Measurements from ENCODE around the gene HMGN4.

Gene HMGN4

DNA sequence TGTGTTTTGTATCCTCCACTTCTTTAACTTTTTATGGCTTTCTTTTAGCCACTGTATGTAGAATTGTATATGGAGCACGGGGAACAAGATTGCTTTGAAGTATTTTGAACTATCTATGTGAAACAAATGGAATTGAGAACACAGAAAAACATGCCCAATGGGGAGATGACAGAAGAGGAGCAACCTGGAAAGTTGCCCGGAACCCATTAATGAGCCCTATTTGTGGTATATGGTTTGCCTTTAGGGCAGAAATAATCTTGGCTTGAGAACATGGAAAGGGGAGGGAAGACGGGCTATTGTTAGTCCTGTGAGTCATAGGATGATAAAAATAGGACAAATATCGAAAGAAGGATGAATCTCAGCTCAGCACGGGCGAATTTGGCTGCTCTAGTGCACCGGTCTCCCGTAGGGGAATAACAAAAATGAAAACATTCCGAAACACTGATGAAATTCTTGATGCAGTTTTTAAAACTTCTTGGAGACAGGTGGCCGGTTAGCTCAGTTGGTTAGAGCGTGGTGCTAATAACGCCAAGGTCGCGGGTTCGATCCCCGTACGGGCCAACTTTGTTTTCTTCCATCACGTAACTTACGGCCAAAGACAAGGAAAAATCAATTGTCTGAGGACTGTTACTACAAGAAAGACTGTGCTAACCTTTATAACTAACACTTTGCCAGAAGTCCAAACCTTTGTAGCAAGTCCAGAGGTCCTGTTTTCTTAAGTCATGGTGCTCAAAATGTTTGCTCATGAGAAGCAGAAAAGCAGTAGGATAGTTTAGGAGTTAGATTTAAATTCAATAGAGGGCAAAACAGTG is 15.7 kb downstream of the HMGN4 start:
- DNase-seq = peak; percentile 53

DNA sequence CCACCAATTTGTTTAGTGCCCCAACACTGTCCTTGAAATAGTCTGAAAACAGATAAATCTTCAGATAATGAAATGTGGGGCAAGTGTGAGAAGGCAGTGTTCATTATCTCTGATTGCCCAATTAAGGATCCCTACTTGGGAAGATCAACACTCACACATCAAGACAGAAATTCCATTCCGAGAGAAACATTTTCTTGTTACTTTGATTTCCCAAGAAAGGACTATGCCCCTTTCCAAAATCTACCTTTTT is 16.2 kb downstream of the HMGN4 start:
- no peak for DNase-seq

DNA sequence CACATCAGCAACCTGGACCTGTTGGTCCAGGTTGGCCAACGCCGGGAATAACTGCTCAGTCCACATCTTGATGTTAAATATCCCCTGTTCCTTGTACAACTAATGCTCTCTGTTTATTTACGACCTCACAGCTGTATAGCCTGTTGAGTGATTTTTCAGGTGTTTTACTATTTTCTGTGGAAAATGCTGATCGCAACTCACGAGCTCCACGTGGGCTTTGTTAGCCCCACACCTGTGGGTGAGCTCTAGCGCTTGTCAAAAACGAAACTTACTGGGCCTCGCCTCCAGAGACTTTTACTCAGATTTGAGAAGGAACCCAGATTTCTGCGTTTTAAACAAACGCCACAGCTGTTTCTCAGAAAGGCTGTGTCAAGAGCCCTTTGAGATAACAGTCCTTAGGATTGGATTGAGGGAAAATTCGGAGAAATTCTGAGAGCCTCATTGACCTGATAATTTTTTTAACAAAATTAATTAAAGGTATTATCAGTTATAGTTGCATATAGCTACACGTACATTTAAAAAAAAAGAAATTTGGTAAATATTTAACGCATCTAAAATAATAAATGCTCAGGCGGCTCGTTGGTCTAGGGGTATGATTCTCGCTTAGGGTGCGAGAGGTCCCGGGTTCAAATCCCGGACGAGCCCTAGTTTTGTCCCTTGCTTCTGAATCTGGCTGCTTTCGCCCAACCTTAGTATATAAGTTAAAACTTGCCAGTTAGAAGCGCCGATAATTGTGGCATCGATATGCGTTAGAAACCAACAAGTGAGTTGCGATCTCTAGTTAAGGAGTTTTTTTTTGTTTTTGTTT is 16.7 kb downstream of the HMGN4 start:
- DNase-seq = no peak

DNA sequence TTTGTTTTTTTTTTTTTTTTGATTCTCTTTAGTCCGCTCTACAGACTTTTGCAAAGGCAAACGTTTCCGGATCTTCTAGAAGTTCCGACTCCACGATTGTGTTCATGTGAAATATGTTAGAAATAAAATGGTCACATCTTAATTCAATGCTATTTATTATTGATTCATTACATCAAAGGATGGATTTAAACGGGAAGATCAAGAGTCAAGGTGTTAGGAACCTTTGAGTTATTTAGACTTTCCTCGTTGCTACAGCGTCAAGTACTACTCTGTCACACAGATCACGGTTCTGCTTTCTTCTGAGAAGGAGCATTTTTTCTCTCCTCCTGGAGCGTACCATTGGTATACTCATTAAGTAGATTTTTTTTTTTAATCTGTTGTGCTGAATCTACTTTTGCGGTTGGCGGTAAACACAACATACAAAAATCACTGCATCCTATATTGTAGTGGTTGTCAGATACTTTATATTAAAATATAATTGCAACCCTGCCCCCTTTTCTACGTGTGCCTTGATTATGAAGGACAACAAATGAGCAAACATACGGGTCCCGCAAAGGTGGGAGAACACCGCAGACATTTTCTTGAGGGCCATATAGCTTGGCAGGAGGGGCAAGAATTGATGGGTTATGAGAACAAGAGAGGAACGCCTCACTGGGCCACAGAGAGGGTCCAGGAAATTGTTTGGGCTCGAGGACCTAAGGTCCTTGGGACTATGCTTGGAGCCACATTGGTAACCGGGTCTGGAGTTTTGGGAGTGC is 17.5 kb downstream of the HMGN4 start:
- DNase-seq = no peak

DNA sequence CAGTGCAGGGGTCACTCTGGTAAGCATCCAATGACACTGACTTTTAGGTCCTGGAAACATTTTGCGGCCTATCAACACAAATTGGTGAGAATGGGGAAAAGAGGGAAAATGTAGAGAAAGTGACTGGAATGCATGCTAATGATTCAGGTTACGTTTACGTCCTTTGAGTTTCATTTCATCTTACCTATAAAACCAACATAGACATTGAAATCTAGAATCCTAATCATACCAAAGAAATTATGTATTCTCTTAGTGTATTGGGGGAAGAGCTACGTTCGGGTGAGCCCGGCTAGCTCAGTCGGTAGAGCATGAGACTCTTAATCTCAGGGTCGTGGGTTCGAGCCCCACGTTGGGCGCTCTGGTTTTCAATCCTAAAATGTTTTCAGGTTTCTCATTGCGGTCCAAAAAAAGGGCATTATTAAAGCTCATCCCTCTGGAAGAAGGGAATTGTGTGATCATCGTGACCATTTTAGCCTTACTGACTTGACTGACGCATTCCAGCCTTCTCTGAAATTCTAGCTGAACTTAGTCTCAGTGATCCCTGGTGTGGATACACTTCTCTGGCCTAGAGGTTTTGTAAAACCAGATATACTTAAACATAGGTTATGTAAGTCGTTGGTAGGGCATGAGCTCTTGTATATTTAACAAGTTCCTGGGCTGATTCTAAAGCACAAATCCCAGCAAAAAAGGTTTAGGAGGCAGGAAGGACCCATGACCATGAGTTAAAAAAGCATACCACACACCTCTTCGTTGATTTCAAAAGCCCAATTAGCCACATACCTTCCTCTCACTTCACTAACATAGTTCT is 18.3 kb downstream of the HMGN4 start:
- no peak for DNase-seq

DNA sequence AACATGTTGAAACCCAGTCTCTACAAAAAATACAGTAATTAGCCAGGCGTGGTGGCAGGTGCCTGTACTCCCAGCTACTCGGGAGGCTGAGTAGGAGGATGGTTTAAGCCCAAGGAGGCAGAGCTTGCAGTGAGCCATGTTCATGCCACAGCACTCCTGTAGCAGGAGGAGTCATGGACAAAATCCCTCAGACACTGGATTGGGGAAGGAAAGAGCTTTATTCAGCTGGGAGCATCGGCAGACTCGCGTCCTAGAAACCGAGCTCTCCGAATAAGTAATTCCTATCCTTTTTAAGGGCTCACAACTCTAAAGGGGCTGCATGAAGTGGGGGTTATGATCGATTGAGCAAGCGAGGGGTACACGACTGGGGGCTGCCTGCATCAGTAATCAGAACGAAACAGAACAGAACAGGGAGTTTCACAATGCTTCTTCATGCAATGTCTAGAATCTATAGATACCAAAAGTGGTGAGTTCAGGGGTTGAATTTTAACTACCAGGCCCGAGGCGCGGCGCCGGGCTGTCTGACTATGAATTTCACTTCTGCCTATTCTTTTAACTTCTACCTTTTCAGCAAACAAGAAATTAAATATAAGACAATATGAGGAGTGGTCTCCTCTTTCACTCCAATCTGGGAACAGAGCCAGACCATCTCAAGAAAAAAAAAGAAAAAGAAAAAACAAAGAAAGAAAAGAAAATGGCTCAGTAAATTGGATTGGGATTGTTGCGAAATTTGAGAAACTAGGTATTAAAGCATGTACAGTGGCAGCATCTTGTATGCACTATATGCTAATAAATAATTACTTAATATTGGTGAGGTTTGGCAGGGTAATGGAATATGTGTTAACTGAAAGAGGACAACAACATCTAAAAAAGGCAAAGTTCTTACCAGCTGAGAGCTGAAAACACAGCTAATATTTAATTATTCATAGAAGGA is 23.6 kb downstream of the HMGN4 start:
- no peak for DNase-seq

DNA sequence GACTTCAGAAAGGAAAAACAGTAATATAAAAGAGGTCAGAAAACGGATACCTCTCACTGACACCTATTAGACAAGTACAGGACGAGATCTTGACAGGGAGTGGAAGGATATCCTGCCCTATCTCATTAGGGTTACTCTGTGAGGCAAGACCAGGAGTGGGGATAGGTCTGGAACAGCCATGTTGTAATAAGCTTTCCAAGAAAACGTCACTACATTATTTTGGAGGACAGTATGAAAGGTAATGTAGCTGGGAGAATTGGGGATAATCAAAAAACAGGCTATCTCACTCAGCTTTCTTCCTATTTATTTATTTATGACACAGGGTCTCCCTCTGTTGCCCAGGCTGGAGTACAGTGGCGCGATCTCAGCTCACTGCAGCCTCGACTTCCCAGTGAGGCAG is 25.3 kb downstream of the HMGN4 start:
- DNase-seq = no peak

DNA sequence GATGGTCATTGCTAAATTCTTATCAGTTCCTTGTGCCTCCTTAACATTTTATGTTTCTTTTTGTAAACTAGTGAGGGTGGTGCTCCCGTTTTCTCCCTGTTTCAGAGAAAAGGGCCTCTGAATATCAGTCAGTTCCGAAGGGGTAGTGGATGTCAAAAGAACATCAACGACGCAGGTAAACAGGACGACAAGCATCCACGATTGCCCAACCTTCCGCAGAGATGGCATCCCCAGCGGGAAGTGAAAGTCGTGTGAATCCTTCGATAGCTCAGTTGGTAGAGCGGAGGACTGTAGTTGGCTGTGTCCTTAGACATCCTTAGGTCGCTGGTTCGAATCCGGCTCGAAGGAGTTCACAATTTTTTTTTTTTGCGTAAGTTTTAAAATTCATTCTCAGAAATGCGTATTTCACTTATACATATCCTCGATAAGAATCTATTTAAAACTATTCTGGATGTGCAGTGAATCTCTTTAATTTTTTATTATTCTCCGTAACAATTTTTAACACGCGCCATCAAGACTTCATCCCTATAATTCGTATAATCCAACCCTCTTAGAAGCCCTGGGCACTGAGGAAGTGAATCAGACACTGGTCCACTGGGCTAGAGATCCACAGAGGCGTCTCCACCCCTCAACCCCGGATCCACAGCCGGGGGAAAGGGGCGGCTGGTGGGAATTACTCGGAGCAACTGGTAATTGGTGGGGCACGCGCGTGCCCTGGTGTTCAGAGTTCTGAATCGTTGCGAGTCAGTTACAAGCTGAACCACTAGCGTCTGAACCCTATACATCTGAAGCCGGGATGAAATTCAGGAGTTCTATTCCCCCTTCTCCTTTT is 30.7 kb downstream of the HMGN4 start:
- DNase-seq = peak; percentile 37

DNA sequence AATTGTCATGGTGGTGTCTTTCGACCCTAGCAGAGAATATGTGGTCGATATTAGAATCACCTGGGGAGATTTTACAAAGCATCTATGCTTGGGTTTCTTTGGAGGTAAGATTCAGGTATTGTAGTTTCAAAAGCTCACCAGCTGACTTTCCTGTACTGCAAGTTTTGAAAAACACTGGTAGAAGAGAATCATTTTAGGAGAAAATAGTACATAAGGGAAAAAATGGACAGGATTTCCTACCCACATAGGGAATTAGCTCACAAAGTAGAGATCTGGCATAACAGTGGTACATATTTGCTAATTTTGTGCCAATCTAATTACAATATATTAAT is 31.2 kb downstream of the HMGN4 start:
- DNase-seq = no peak

DNA sequence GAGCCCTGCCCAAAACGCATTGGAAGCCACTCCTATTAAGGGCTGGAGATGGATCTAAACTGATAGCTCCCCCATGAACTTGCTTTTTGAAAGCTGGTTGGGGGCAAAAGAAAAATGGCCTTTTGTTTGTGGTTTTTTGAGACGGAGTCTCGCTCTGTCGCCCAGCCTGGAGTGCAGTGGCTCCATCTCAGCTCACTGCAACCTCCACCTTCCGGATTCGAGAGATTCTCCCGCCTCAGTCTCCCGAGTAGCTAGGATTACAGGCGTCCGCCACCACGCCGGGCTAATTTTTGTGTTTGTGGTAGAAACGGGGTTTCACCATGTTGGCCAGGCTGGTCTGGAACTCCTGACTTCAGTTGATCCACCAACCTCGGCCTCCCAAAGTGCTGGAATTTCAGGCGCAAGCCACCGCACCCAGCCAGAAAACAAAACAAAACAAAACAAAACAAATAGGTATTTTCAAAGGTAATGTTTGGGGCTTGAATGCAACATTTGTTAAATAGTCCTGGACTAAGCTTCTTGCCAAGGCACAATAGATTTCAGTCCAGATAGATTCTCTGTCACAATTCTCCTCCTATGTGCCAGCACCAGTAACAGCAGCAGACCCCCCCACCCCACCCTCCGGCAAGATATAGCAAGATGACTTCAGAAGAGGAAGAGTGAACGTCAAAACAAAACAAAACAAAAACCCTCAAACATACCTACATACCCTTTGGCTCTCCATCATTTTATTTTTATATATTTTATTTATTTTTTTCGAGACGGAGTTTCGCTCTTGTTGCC is 32.1 kb downstream of the HMGN4 start:
- DNase-seq = no peak

DNA sequence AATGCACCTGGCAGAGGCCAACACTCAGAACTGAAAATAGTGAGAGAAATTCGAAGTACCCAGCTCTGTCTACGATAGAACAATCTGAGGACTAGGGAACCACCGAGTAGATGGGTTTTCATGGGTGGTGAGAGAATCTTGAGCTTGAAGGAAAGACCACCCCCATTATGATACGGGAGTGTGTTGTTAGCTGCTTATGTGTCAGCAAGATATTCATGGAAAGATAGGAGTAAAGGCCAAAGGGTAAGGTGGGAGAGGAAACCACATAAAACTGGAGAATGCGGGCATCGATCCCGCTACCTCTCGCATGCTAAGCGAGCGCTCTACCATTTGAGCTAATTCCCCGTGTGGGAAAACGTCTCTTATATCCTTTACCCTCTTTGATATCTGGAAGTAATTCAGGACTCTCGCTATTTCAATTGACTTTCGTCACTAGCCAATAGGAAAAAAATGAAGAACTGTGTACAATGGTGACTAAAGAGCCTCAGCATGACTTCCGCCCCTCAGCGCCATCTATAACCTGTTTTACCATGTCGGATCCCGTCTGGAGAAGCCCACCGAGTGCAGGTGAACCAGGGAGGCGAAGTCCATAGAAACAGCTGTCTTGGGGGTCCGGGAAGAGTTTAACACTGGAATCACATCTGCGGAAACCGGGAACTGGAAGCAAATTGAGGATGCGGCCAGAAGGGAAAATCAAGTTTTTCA is 33.6 kb downstream of the HMGN4 start:
- DNase-seq = no peak

DNA sequence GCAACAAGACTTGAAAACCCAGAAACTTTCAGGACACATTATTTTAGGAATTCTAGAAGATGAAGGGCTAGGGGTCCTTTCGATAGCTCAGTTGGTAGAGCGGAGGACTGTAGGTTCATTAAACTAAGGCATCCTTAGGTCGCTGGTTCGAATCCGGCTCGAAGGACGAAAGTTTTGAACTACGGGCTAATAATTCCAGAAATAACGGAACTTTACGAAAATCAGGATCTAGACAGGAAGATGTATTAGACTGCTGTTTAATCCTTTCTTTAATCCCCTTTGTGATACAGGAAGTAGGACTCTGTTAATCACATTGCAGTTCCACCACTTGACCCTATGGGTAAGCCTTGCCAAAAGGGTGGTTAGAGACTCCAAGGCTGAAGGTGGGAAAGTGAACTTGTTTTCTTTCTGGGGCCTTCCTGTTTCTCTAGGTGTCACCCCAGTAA is 37.4 kb downstream of the HMGN4 start:
- DNase-seq = no peak

DNA sequence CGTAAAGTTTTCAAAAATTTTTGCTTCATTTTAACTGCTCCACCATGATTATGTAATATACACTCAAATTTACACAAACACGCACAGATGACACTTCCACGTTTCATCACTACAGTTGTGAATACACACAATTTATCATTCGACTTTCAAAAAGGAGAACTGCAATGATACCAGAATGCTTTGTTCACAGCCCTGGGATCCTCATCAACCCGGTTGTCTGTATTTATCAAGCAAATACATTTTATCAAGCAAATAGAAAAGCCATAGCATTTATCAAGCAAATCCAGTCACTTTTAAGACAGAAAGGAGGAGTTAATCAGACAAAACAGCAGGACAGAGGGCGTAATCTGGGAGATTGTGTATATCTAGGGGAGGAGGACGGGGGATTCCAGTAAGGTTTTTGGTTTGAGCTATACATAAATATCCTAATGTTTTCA is 38.3 kb downstream of the HMGN4 start:
- no peak for DNase-seq

DNA sequence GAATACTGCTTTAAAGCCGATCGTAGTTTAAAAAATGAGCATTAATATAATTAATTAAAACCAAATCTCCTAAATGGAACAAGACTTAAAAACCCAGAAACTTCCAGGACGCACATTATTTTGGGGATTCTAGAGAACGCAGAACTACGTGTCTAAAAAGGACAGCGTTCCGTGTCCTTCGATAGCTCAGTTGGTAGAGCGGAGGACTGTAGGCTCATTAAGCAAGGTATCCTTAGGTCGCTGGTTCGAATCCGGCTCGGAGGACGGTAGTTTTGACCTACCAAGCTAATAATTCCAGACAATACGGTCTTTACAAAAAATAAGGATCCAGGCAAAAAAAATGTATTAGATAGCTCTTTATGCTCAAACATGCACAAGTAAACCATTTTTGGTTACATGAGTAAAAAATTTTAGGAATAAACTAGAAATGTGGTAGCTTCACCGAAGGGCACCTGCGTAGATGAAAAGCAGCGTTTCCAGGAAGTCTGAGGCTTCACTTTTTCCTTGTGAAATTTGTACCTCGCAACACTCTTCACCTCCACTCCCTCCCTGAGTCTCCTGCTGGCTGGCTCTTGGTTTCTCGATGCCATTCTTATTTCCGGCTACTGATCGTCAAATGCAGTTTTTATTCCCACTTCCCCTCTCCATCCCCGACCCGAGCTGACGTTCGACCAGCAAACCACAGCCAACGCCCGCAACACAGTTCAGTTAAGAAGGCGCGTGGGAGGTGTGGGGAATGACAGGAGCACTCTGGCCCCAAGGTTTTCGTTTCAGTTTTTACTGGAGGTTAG is 39.0 kb downstream of the HMGN4 start:
- no peak for DNase-seq

DNA sequence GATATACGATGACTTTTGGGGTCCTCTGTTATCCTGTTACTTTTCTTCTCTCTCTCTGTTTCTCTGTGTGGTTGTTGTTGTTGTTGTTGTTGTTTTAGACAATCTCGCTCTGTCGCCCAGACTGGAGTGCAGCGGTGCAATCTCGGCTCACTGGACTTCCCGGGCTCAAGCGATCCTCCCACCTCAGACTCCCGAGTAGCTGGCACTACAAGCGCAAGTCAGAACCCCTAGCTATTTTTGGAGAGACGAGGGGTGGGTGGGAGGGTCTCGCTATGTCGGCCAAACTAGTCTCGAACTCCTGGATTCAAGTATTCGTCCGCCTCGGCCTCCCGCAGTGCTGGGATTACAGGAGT is 39.5 kb downstream of the HMGN4 start:
- no peak for DNase-seq

DNA sequence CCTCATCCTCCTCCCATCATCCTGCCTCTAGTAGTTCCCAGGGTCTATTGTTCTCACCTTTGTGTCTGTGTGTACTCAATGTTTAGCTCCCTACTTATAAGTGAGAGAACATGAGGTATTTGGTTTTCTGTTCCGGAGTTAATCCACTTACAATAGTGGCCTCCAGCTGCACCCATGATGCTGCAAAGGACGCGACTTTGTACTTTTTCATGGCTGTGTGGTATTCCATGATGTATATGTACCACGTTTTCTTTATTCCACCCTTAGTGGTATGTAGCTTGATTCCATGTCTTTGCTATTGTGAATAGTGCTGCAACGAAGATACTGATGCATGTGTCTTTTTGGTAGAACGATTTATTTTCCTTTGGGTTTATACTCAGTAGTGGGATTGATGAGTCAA is 40.1 kb downstream of the HMGN4 start:
- DNase-seq = no peak

DNA sequence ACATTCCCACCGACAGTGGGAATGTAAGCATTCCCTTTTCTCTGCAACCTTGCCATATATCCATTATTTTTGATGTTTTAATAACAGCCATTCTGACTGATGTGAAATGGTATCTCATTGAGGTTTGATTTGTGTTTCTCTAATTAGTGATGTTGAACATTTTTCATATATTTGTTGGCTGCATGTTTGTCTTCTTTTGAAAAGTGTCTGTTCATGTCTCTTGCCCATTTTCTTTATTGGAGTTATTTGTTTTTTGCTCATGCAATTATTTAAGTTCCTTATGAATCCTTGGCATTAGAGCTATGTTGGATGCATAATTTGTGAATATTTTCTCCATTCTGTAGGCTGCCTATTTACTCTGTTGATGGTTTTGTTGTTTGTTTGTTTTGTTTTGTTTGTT is 40.6 kb downstream of the HMGN4 start:
- no peak for DNase-seq

DNA sequence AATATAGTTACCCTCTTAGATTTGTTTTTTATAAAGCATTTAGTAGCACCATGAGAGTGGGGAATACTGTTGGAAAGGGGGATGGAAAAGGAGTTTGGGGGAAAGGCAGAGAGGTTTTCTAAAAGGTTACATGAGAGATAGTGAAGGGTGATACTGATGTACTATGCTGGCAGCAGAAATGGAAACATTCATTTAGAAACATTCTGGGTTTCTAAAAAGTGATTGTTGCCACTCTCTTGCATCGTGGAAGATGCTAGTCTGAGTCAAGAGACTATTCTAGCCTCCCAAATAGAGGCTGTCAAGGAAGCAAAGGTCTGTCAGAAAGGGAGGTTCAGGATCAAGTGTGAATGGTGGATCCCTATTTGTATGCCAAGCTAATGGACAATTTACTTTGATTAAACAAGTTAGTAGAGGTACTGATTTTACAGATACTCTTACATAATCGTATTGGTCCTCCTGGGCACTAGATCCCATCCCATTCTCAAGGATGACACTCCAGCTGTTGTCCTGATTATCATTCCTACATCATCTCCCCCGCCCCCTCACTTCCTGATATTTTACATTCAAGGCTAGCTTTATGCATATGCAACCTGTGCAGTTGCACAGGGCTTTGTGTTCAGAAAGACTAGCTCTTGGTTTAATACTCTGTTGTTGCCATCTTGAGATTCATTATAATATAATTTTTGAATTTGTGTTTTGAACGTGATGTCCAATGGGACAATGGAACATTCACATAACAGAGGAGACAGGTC is 43.2 kb downstream of the HMGN4 start:
- DNase-seq = no peak

All from NCI-H1048 (cell line).